ENCODE results near the gene BAG2. TPM values are rescaled to one million over a fixed set of nuclear protein-coding genes. Genes with fewer than 3 reads are reported as not detected.

BAG2 gene
- total RNA-seq, 3 donors from 2014 or later: 2.2 to 4.9 (median 4.2) TPM

DNA sequence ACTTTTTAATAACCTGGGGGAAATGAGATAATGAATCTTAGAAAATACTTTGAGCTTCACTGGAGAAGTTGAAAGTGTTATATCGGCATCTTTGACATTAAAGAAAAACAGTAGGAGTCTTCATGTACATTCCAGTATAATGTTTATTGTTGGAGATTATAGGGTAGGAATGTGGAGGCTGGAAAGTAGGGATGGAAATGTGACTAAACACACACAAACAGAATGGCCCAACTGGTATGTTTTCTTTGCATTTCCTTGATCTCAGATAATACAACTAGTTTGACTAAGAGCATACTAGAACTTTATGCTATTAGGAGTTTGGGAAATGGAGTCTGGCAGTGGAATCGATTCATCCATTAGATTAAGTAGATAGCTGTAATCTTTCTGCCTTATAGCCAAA, 10.1 kb upstream of the BAG2 start:
- intact Hi-C loops (cut with DNase I; ENCODE audit: low total_unique reads): no loop called here
- Histone ChIP-seq H3K9me3 (peaks cover 7 to 16% of the 10 kb centered on the region in 2 donors), H3K36me3 (peaks cover 4% of the 10 kb centered on the region), H3K4me1 (no peaks in the 10 kb centered on the region), H3K27ac (no peak overlapping the region), H3K4me3 (no peak overlapping the region), H3K27me3 (no peaks in the 10 kb centered on the region)
- TF ChIP-seq POLR2A (IDR thresholded peaks at IDR 0.05): no peak
- no peak for TF ChIP-seq POLR2AphosphoS5 (IDR thresholded peaks at IDR 0.05)
- TF ChIP-seq, protein P1, sequence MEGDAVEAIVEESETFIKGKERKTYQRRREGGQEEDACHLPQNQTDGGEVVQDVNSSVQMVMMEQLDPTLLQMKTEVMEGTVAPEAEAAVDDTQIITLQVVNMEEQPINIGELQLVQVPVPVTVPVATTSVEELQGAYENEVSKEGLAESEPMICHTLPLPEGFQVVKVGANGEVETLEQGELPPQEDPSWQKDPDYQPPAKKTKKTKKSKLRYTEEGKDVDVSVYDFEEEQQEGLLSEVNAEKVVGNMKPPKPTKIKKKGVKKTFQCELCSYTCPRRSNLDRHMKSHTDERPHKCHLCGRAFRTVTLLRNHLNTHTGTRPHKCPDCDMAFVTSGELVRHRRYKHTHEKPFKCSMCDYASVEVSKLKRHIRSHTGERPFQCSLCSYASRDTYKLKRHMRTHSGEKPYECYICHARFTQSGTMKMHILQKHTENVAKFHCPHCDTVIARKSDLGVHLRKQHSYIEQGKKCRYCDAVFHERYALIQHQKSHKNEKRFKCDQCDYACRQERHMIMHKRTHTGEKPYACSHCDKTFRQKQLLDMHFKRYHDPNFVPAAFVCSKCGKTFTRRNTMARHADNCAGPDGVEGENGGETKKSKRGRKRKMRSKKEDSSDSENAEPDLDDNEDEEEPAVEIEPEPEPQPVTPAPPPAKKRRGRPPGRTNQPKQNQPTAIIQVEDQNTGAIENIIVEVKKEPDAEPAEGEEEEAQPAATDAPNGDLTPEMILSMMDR (IDR thresholded peaks at IDR 0.05): no peak
- DNase-seq (ENCODE audit: low spot score in 2 of 2): no peak

DNA sequence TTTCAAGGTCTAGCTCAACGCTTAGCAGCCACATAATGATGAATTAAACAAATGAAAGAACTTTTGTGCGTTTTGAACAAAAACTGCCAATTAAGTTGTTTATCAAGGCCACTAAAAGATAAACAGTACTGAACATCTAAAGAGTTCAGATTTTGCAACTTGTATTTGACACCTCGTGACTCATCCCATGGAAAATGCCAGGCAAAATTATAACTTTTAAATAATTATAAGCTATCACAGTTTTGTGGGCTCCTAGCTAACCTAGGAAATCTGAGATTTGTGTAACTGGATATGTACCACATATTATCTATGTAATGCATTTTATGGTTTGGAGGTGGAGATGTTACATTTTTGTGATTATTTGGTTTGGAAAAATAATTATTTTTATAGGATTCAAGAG, 9.6 kb upstream of the BAG2 start:
- no peaks in the 10 kb centered on the region for H3K27me3 ChIP-seq
- no peak overlapping the region for H3K27ac ChIP-seq
- no peak overlapping the region for H3K4me3 ChIP-seq
- H3K36me3 ChIP-seq: peaks cover 4% of the 10 kb centered on the region
- TF ChIP-seq, protein P1 (IDR thresholded peaks at IDR 0.05): no peak
- no peak for TF ChIP-seq POLR2A (IDR thresholded peaks at IDR 0.05)
- no peak for TF ChIP-seq POLR2AphosphoS5 (IDR thresholded peaks at IDR 0.05)
- intact Hi-C loops (cut with DNase I; ENCODE audit: low total_unique reads): no loop called here
- peaks cover 7 to 16% of the 10 kb centered on the region in 2 donors for H3K9me3 ChIP-seq
- no peak for DNase-seq (ENCODE audit: low spot score in 2 of 2)
- no peaks in the 10 kb centered on the region for H3K4me1 ChIP-seq

DNA sequence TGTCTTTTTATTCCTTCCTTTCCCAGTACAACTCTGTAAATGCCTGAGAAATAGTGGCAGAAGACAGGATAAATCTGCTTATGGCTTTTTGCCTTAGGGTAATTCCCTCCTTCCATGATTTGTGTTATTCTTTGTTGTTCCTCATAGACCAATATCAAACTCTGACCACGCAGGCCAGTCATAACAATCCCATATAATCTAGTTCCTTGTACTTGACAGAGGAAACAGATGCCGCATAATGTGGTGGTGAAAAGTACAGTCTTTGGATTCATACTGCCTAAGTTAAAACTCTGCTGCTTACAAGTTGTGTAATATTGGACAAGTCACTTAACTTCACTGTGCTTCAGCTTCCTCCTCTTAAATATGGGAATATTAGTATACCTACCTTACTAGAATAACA, 8.2 kb upstream of the BAG2 start:
- no peak for TF ChIP-seq POLR2A (IDR thresholded peaks at IDR 0.05)
- TF ChIP-seq, protein P1 (IDR thresholded peaks at IDR 0.05): no peak
- no peak for TF ChIP-seq POLR2AphosphoS5 (IDR thresholded peaks at IDR 0.05)
- Histone ChIP-seq H3K27me3 (no peaks in the 10 kb centered on the region), H3K36me3 (peaks cover 4% of the 10 kb centered on the region), H3K9me3 (peaks cover 7 to 16% of the 10 kb centered on the region in 2 donors), H3K27ac (no peak overlapping the region), H3K4me3 (no peak overlapping the region), H3K4me1 (no peaks in the 10 kb centered on the region)
- DNase-seq (ENCODE audit: low spot score in 2 of 2): no peak
- intact Hi-C loops (cut with DNase I; ENCODE audit: low total_unique reads): no loop called here

DNA sequence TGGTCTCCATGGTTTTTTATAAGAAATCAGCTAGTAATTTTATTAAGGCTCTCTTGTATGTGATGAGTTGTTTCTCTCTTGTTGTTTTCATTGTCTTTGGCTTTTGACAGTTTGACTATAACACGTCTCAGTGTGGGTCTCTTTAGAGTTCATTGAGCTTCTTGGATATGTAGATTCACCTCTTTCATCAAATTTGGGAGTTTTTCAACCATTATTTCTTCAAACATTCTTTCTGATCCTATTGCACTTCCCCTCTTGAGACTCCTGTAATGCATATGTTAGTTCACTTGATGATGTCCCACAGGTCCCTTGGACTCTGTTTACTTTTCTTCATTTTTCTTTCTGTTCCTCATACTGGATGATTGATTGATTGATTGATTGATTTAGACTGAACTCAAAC, 7.0 kb upstream of the BAG2 start:
- peaks cover 4% of the 10 kb centered on the region for H3K36me3 ChIP-seq
- peaks cover 7 to 16% of the 10 kb centered on the region in 2 donors for H3K9me3 ChIP-seq
- H3K27ac ChIP-seq: no peak overlapping the region
- TF ChIP-seq, protein P1 (IDR thresholded peaks at IDR 0.05): no peak
- TF ChIP-seq POLR2AphosphoS5 (IDR thresholded peaks at IDR 0.05): no peak
- TF ChIP-seq POLR2A (IDR thresholded peaks at IDR 0.05): no peak
- intact Hi-C loops (cut with DNase I; ENCODE audit: low total_unique reads): no loop called here
- no peaks in the 10 kb centered on the region for H3K27me3 ChIP-seq
- H3K4me1 ChIP-seq: no peaks in the 10 kb centered on the region
- H3K4me3 ChIP-seq: no peak overlapping the region
- DNase-seq (ENCODE audit: low spot score in 2 of 2): no peak

DNA sequence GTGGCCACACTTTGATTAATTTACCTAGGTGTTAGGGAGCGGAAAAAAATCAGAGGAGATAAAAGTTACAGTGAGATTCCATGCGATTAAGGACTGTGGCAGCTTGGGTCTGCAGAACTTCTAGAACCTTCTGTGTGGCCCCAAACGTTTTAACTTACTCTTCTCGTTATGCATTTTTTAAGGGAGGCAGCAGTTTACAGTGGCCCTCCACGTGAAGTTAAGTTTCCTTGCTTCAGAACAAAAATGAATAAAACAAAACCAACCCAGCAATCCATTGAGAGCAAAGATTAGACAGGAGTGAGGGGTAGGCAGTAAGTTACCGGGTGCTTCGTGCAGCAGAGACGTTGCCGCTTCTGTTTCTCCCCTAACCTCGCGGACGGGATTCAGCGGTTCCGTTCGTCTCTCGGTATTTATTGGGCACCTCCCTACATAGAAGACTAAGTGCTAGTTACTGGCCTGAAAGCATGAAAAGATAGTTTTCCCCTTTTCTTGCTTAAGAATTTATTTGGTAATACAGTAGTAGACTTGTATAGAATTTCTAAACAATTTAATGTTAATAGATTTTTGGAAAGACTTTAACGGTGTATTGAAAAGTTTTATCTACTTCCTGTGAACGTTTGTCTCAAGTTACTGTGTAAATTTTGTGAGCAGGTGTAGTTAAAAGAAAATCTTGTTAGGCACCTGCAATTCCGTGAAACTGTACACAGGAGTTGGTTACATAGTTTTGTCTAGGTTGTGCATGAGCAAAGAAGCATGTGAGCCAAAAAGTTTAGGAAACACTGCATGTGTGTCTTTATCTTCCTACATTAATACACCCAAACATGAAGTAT, 1.1 kb downstream of the BAG2 start:
- intact Hi-C loops (cut with DNase I; ENCODE audit: low total_unique reads): no loop called here
- DNase-seq (ENCODE audit: low spot score in 2 of 2): no peak

More for the DNA sequence above, 1.1 kb downstream of the BAG2 start:
- no peaks in the 10 kb centered on the region for H3K9me3 ChIP-seq
- no peaks in the 10 kb centered on the region for H3K36me3 ChIP-seq
- H3K4me1 ChIP-seq: no peaks in the 10 kb centered on the region
- peak overlapping the region; percentile 66 to 89 (median 76) for H3K4me3 ChIP-seq
- TF ChIP-seq POLR2A (IDR thresholded peaks at IDR 0.05) (no peak), POLR2AphosphoS5 (IDR thresholded peaks at IDR 0.05) (no peak)
- TF ChIP-seq, protein P1 (IDR thresholded peaks at IDR 0.05): no peak
- no peaks in the 10 kb centered on the region for H3K27me3 ChIP-seq
- H3K27ac ChIP-seq: peak overlapping the region; percentile 57 to 85

All from breast epithelium (tissue), 4 donors.